Subcutaneous abdominal adipose tissue (tissue), 5 donors: ENCODE results near the gene DEPDC1.
A peak's percentile ranks its signal among the peaks of the same experiment; 100 is the strongest.
"Not testable (repeated sequence)": the region's sequence is repeated elsewhere in the genome, so short reads cannot be mapped to it uniquely, and the experiment has no call there.

Experiments
- H3K27ac ChIP-seq: one replicate; pipeline ENCODE4 v1.7.0; 2013; ENCODE audit warnings: low read depth, mild to moderate bottlenecking, inconsistent platforms, low read length, moderate library complexity
- H3K27me3 ChIP-seq, 5 donors: one replicate each; pipeline ENCODE4 v1.7.0; 2013; ENCODE audit warnings: low read length in 5 of 5, inconsistent platforms in 1 of 5; ENCODE audit not compliant: control insufficient read depth in 5 of 5, insufficient read depth in 4 of 5
- H3K36me3 ChIP-seq, 5 donors: one replicate each; pipeline ENCODE4 v1.7.0; 2013; ENCODE audit warnings: low read length in 5 of 5; ENCODE audit not compliant: control insufficient read depth in 5 of 5, insufficient read depth in 5 of 5
- H3K4me1 ChIP-seq, 5 donors: one replicate each; pipeline ENCODE4 v1.7.0; 2013; ENCODE audit warnings: low read length in 5 of 5, mild to moderate bottlenecking in 3 of 5, moderate library complexity in 1 of 5; ENCODE audit not compliant: control insufficient read depth in 5 of 5, insufficient read depth in 5 of 5
- H3K4me3 ChIP-seq, 5 donors: one replicate each; pipeline ENCODE4 v1.7.0; 2013; ENCODE audit warnings: low read length in 5 of 5, low read depth in 1 of 5
- H3K9ac ChIP-seq, 5 donors: one replicate each; pipeline ENCODE4 v1.7.0; 2013; ENCODE audit warnings: low read length in 5 of 5, mild to moderate bottlenecking in 4 of 5, moderate library complexity in 3 of 5
- H3K9me3 ChIP-seq, 5 donors: one replicate each; pipeline ENCODE4 v1.7.0; 2013; ENCODE audit warnings: low read length in 5 of 5; ENCODE audit not compliant: control insufficient read depth in 5 of 5
- donor health status: healthy.
- donor health status: healthy.
- donor health status: healthy.
- donor health status: healthy.
- donor health status: healthy.

The DEPDC1 gene

DNA sequence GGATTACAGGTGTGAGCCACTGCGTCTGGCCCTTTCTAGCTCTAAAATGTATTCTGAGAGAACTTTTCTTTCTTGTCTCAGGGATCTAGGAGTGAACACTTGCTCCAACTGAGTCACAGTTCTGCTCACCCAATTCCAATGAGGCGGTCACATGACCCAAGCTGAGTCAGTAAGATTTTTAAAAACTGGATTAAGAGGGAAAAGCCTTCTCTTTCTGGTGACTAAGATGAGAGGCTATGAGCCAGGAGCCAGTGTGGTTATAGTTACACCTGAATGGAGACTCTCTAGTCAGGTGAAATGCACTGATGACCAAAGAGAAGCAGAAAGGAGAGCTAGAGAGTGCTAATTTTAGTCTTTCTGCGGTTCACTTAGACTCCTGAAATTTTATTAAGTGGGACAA lies 9.5 kb upstream of the DEPDC1 start:
- no peak overlapping the region for H3K9ac ChIP-seq
- H3K27me3 ChIP-seq = no peaks in the 10 kb centered on the region
- H3K27ac ChIP-seq = no peak overlapping the region
- no peaks in the 10 kb centered on the region for H3K36me3 ChIP-seq
- peaks cover 0 to 8% (median 0%) of the 10 kb centered on the region in 5 donors for H3K9me3 ChIP-seq
- no peaks in the 10 kb centered on the region for H3K4me1 ChIP-seq
- H3K4me3 ChIP-seq = no peak overlapping the region

DNA sequence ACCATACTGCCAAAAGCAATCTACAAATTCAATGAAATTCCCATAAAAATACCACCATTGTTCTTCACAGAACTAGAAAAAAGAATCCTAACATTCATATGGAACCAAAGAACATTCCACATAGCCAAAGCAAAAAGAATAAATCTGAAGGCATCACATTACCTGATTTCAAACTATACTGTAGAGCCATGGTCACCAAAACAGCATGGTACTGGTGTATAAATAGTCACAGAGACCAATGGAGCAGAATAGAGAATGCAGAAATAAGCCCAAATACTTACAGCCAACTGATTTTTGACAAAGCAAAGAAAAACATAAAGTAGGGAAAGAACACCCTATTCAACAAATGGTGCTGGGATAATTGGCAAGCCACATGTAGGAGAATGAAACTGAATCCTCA lies 6.2 kb upstream of the DEPDC1 start:
- Histone ChIP-seq H3K27ac (no peak overlapping the region), H3K36me3 (no peaks in the 10 kb centered on the region), H3K4me3 (no peak overlapping the region), H3K27me3 (no peaks in the 10 kb centered on the region), H3K9me3 (peaks cover 0 to 8% (median 0%) of the 10 kb centered on the region in 5 donors), H3K4me1 (no peaks in the 10 kb centered on the region), H3K9ac (no peak overlapping the region)

DNA sequence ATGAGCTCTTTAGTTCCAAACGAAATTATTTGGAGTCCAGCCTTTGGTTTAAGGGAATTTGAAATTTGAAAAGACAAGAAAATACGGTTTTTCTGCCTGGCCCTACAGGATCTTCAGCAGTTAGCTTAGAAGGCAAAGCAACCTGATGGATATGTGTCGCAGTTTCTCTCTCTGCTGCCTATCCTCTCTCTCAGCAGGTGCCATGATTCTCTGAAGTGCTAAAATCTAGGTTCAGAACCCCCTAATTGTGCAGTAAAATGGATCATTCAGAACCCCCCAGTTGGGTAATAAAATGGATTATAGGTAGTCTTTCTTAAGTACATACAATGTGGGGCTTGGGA lies 446 bp upstream of the DEPDC1 start:
- H3K27me3 ChIP-seq = no peaks in the 10 kb centered on the region
- H3K36me3 ChIP-seq = no peaks in the 10 kb centered on the region
- no peaks in the 10 kb centered on the region for H3K9me3 ChIP-seq
- H3K27ac ChIP-seq = no peak overlapping the region
- H3K9ac ChIP-seq = peak overlapping the region in 4 of 5 donors; percentile 42 to 81 (median 76)
- peak overlapping the region; percentile 72 to 84 (median 80) for H3K4me3 ChIP-seq
- H3K4me1 ChIP-seq = peaks cover 2 to 18% (median 16%) of the 10 kb centered on the region in 5 donors

DNA sequence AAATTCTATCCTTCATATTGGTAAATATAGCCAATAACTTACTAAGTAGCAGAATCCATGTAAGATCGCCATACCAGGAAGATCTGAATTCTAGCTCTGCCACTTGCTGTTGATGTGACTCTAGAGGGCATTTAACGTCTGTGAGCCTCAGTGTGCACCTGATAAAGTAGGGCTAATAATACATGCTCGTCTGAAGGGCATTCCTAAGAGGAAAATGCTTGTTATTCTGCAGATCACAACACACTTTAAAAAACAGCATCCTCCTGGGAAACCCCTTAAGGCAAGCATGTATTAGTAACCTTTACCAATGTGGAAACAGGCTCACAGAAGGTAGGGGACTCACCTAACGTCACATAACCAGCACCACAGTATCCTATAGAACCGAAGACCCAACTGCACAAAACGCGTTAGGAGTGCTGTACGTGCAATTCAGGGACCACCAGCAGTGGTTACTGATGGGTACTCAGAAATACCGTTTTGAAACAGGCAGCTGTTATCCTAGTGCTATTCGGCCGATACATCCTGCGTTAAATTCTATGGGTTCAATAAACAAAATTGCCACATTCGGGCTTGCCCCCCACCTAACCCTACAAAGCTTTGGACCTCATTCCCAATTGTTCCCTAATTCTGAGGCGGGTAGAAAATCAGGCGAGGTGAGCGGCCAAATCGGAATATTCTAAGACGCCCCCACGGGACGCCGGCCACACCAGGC lies 758 bp downstream of the DEPDC1 start:
- Histone ChIP-seq H3K9ac (peak overlapping the region in 4 of 5 donors; percentile 73 to 81 (median 80)), H3K4me1 (peaks cover 2 to 18% (median 16%) of the 10 kb centered on the region in 5 donors), H3K9me3 (no peaks in the 10 kb centered on the region), H3K27me3 (no peaks in the 10 kb centered on the region), H3K4me3 (peak overlapping the region; percentile 72 to 92 (median 81)), H3K27ac (no peak overlapping the region), H3K36me3 (no peaks in the 10 kb centered on the region)

DNA sequence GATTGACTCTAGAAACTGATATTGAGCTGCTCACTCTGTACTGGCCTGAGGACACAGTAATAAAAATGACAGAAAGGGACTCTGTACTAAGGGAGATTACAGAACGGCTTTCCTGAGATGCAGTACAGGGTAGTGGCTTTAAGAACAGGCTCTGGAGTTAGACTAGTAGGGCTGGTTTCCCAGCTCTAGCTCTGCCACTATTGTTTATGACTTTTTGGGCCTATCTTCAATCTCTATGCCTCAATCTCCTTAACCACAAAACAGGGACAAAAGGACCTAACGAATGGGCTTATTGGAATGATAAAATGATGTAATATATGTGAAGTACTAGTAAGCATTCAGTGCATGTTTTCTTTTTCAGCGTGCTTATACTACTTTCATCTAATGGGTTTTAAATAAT lies 1.4 kb downstream of the DEPDC1 start:
- H3K27me3 ChIP-seq = no peaks in the 10 kb centered on the region
- no peaks in the 10 kb centered on the region for H3K36me3 ChIP-seq
- no peaks in the 10 kb centered on the region for H3K9me3 ChIP-seq
- peaks cover 2 to 18% (median 16%) of the 10 kb centered on the region in 5 donors for H3K4me1 ChIP-seq
- H3K4me3 ChIP-seq = no peak overlapping the region
- no peak overlapping the region for H3K27ac ChIP-seq
- H3K9ac ChIP-seq = no peak overlapping the region

DNA sequence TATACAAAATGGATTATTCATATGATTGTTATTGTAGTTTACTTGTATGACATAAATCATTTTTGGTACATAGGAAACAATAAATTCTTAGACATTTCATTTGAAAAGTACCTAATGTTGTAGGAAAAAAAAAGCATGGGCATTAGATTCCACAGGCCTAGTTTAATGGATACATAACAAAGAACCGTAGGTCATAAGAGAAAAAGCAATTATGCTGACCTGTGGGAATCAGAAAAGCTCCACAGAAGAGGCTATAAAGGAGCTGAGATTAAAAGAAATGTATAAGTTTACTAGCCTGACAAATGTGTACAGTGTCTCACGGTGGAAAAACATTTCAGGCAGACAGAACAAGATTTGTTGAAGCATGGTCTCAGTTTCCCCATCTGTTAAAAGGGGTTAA lies 3.7 kb downstream of the DEPDC1 start:
- H3K4me1 ChIP-seq = peaks cover 2 to 18% (median 16%) of the 10 kb centered on the region in 5 donors
- H3K4me3 ChIP-seq = no peak overlapping the region
- H3K27me3 ChIP-seq = no peaks in the 10 kb centered on the region
- H3K9ac ChIP-seq = no peak overlapping the region
- no peak overlapping the region for H3K27ac ChIP-seq
- no peaks in the 10 kb centered on the region for H3K36me3 ChIP-seq
- H3K9me3 ChIP-seq = no peaks in the 10 kb centered on the region

- H3K9me3 ChIP-seq, H3K27ac ChIP-seq, H3K9ac ChIP-seq, H3K27me3 ChIP-seq, H3K36me3 ChIP-seq, H3K4me3 ChIP-seq: not testable (repeated sequence)
- H3K4me1 ChIP-seq = peaks cover under 1 to 15% (median 13%) of the 10 kb centered on the region in 5 donors
These were observed 4.6 kb downstream of the DEPDC1 start for GRCh38 chr1:68492255-68492654.

GRCh38 chr1:68490046-68490651 lies 6.7 kb downstream of the DEPDC1 start:
- Histone ChIP-seq H3K27ac (no peak overlapping the region), H3K4me1 (no peaks in the 10 kb centered on the region), H3K9me3 (no peaks in the 10 kb centered on the region), H3K27me3 (no peaks in the 10 kb centered on the region), H3K36me3 (no peaks in the 10 kb centered on the region), H3K4me3 (no peak overlapping the region), H3K9ac (no peak overlapping the region)

GRCh38 chr1:68485431-68486022 lies 11.4 kb downstream of the DEPDC1 start:
- no peaks in the 10 kb centered on the region for H3K27me3 ChIP-seq
- H3K27ac ChIP-seq = no peak overlapping the region
- H3K9me3 ChIP-seq = no peaks in the 10 kb centered on the region
- H3K9ac ChIP-seq = no peak overlapping the region
- no peaks in the 10 kb centered on the region for H3K36me3 ChIP-seq
- H3K4me3 ChIP-seq = no peak overlapping the region
- H3K4me1 ChIP-seq = no peaks in the 10 kb centered on the region

DNA sequence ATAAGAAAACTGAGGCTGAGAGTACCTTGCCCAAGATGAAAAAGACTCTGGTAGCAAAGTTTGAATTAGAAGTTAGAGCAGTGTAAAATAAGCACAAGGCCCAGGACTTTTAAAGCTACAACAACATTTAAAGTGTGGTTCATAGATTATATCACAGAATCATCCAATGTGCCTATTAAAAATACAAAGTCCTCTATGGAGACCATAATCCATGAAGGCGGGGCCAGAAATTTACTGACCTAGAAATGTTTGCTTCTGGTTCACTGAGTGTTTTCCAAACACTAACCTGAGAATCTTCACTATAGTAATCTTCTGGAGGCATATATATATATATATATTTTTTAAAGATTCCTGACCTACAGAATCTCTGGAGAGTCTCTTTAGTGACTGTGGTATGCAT lies 12.3 kb downstream of the DEPDC1 start:
- no peaks in the 10 kb centered on the region for H3K9me3 ChIP-seq
- H3K4me3 ChIP-seq = no peak overlapping the region
- H3K27ac ChIP-seq = no peak overlapping the region
- no peaks in the 10 kb centered on the region for H3K27me3 ChIP-seq
- H3K4me1 ChIP-seq = no peaks in the 10 kb centered on the region
- H3K36me3 ChIP-seq = no peaks in the 10 kb centered on the region
- H3K9ac ChIP-seq = no peak overlapping the region
